ENCODE measurements around the gene SLC16A10.

The SLC16A10 gene

DNA sequence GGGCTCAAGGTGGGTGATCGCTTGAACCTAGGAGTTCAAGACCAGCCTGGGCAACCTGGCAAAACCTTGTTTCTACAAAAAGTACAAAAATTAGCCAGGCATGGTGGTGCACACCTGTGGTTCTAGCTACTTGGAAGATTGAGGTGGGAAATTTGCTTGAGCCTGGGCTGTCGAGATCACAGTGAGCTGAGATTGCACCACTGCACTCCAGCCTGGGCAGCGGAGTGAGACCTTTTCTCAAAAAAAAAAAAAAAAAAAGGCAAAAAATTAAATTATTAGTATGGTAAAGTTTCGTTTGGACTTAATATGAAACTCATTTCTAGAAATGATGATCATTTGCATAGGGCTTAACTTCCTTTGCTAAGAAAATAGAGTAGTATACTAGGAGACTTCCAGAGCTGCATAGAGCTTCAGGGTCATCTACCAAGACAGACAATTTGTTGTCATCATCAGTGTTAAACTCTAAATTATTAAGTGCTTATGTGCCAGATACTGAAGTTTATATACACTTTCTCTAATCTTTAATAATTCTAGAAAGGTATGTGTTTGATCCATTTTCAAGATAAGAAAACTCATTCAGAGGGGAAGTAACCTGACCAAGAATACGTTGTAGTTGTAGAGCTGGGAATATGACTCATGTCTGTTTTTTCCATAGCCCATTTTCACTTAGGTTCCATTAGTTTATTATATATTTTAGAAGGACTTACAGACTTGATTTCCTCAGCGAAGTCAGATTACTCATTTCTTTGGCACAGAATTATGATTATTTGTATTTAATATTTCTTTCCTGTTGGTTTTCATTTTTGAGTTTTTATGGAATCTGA is 84.5 kb downstream of the SLC16A10 start:
- H3K27me3 ChIP-seq (replicated peaks; ENCODE audit: control insufficient read depth, insufficient read depth, low read length): no peaks in the 10 kb centered on the region
- H3K36me3 ChIP-seq (ENCODE audit: control insufficient read depth, insufficient read depth, low read length): no peaks in the 10 kb centered on the region
- peak; percentile 30 for DNase-seq (ENCODE audit: extremely low read depth, insufficient read length)
- H3K4me3 ChIP-seq (replicated peaks; ENCODE audit: low read depth, low read length): no peak overlapping the region
- TF ChIP-seq CTCF (IDR thresholded peaks at IDR 0.05; ENCODE audit: insufficient read depth, low read length, poor library complexity, severe bottlenecking): no peak

GRCh38 chr6:111172563-111172962 is 85.3 kb downstream of the SLC16A10 start:
- TF ChIP-seq CTCF (IDR thresholded peaks at IDR 0.05; ENCODE audit: insufficient read depth, low read length, poor library complexity, severe bottlenecking): no peak
- H3K4me3 ChIP-seq (replicated peaks; ENCODE audit: low read depth, low read length): no peak overlapping the region
- no peaks in the 10 kb centered on the region for H3K36me3 ChIP-seq (ENCODE audit: control insufficient read depth, insufficient read depth, low read length)
- H3K27me3 ChIP-seq (replicated peaks; ENCODE audit: control insufficient read depth, insufficient read depth, low read length): no peaks in the 10 kb centered on the region
- DNase-seq (ENCODE audit: extremely low read depth, insufficient read length): no peak

- TF ChIP-seq CTCF (IDR thresholded peaks at IDR 0.05; ENCODE audit: insufficient read depth, low read length, poor library complexity, severe bottlenecking): no peak
- DNase-seq (ENCODE audit: extremely low read depth, insufficient read length): no peak
- Histone ChIP-seq H3K4me3 (replicated peaks; ENCODE audit: low read depth, low read length) (no peak overlapping the region), H3K27me3 (replicated peaks; ENCODE audit: control insufficient read depth, insufficient read depth, low read length) (no peaks in the 10 kb centered on the region), H3K36me3 (ENCODE audit: control insufficient read depth, insufficient read depth, low read length) (no peaks in the 10 kb centered on the region)
Measured at GRCh38 chr6:111173341-111173740, 86.0 kb downstream of the SLC16A10 start.

- TF ChIP-seq CTCF (IDR thresholded peaks at IDR 0.05; ENCODE audit: insufficient read depth, low read length, poor library complexity, severe bottlenecking): no peak
- DNase-seq (ENCODE audit: extremely low read depth, insufficient read length): no peak
- H3K36me3 ChIP-seq (ENCODE audit: control insufficient read depth, insufficient read depth, low read length): no peaks in the 10 kb centered on the region
- H3K27me3 ChIP-seq (replicated peaks; ENCODE audit: control insufficient read depth, insufficient read depth, low read length): no peaks in the 10 kb centered on the region
- H3K4me3 ChIP-seq (replicated peaks; ENCODE audit: low read depth, low read length): no peak overlapping the region
Measured at GRCh38 chr6:111173946-111174345, 86.6 kb downstream of the SLC16A10 start.

DNA sequence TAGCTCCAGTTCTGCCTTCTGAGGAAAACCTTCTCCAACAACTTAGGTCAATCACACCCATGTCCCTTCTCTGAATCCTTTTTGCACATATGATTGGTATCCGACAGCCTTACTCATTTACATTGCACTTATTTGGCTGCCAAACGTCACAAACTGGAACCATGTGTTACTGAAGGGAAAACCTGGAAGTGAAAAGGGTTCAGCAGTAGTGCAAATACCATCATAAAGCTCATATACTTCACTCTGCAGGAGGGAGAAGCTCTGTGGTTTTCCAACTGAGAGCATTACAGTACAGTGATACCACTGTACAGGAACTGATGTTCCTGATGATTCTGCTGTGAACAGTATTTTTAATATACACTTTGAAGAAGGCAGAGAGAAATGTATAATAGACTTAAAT is 87.8 kb downstream of the SLC16A10 start:
- Histone ChIP-seq H3K27me3 (replicated peaks; ENCODE audit: control insufficient read depth, insufficient read depth, low read length) (no peaks in the 10 kb centered on the region), H3K36me3 (ENCODE audit: control insufficient read depth, insufficient read depth, low read length) (no peaks in the 10 kb centered on the region), H3K4me3 (replicated peaks; ENCODE audit: low read depth, low read length) (no peak overlapping the region)
- DNase-seq (ENCODE audit: extremely low read depth, insufficient read length): no peak
- TF ChIP-seq CTCF (IDR thresholded peaks at IDR 0.05; ENCODE audit: insufficient read depth, low read length, poor library complexity, severe bottlenecking): no peak

Data from GM06990 (cell line).